Upper lobe of left lung (tissue), 4 donors: ENCODE measurements around the gene IMMP1L.

ENCODE experiments used
- POLR2A ChIP-seq, 4 donors: fragments of 450-650 bp; IDR thresholded peaks; one replicate each; pipeline ENCODE4 v1.5.1; 2016 to 2017; ENCODE audit warnings: antibody characterized with exemption in 4 of 4, mild to moderate bottlenecking in 2 of 4
- TF ChIP-seq, protein P1 (sequence below), 6 experiments: fragments of 450-650 bp in 4 of 6; fragments of 200-600 bp in 2 of 6; sonication (generic) in 2 of 6; IDR thresholded peaks; one replicate each; pipeline ENCODE4 v1.5.1; 2016 to 2019; ENCODE audit warnings: antibody characterized with exemption in 6 of 6

DNA sequence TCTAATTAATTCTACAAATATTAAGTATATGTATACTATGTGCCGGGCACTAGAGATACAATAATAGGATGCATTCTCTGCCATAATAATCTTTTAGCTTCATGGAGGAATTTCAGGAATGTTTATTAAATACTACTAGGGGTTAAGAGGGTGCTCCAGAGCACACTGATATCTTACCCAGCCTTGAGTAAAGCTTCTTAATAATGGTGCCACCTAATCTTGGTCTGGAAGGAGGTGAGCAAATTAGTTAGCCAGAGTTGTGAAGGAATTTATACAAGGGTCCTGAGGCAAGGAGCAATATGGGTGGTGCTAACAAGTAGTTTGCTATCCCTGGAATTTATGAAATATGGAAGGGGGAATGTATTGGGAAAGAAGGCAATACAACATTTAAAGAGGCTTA lies 21.9 kb upstream of the IMMP1L start:
- TF ChIP-seq, protein P1, sequence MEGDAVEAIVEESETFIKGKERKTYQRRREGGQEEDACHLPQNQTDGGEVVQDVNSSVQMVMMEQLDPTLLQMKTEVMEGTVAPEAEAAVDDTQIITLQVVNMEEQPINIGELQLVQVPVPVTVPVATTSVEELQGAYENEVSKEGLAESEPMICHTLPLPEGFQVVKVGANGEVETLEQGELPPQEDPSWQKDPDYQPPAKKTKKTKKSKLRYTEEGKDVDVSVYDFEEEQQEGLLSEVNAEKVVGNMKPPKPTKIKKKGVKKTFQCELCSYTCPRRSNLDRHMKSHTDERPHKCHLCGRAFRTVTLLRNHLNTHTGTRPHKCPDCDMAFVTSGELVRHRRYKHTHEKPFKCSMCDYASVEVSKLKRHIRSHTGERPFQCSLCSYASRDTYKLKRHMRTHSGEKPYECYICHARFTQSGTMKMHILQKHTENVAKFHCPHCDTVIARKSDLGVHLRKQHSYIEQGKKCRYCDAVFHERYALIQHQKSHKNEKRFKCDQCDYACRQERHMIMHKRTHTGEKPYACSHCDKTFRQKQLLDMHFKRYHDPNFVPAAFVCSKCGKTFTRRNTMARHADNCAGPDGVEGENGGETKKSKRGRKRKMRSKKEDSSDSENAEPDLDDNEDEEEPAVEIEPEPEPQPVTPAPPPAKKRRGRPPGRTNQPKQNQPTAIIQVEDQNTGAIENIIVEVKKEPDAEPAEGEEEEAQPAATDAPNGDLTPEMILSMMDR (IDR thresholded peaks at IDR 0.05) = no peak
- no peak for TF ChIP-seq POLR2A (IDR thresholded peaks at IDR 0.05)
